Hepatocyte (in vitro differentiated cells): ENCODE data around the gene MICU1.

Experiments used
- EZH2 ChIP-seq: fragments of 200-600 bp; sonication (generic); IDR thresholded peaks from 2 replicates; pipeline ENCODE4 v1.6.1; 2016; ENCODE audit warnings: antibody characterized with exemption, mild to moderate bottlenecking, borderline replicate concordance
- EZH2phosphoT487 ChIP-seq: fragments of 200-600 bp; sonication (generic); IDR thresholded peaks from one replicate; pipeline ENCODE4 v1.6.1; 2018; ENCODE audit warnings: antibody characterized with exemption, mild to moderate bottlenecking, low read depth, moderate library complexity; ENCODE audit not compliant: unreplicated experiment, severe bottlenecking
- TF ChIP-seq, protein P1 (sequence below): fragments of 200-600 bp; sonication (generic); IDR thresholded peaks from 2 replicates; pipeline ENCODE4 v1.5.1; 2016; ENCODE audit warnings: antibody characterized with exemption, mild to moderate bottlenecking; ENCODE audit not compliant: poor library complexity

DNA sequence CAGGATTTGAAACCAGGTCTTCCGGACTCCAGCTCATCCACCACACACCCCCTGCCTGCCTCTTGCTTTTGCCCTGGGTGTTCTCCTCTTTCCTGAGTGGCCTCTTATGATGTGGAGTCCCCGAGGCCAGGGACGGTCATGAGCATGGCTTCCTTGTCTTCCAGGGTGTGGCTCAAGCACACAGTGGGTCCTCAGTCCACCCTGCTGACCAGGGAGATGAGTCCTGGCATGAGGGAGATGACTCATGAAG is 303.9 kb downstream of the MICU1 start:
- TF ChIP-seq, protein P1, sequence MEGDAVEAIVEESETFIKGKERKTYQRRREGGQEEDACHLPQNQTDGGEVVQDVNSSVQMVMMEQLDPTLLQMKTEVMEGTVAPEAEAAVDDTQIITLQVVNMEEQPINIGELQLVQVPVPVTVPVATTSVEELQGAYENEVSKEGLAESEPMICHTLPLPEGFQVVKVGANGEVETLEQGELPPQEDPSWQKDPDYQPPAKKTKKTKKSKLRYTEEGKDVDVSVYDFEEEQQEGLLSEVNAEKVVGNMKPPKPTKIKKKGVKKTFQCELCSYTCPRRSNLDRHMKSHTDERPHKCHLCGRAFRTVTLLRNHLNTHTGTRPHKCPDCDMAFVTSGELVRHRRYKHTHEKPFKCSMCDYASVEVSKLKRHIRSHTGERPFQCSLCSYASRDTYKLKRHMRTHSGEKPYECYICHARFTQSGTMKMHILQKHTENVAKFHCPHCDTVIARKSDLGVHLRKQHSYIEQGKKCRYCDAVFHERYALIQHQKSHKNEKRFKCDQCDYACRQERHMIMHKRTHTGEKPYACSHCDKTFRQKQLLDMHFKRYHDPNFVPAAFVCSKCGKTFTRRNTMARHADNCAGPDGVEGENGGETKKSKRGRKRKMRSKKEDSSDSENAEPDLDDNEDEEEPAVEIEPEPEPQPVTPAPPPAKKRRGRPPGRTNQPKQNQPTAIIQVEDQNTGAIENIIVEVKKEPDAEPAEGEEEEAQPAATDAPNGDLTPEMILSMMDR: no peak
- TF ChIP-seq EZH2 (no peak), EZH2phosphoT487 (no peak)
